HG02973 (cell line): ENCODE results near the gene INSRR.

ENCODE experiments used
- ATAC-seq: cut with Tn5 transposase; IDR thresholded peaks from one replicate; pipeline ENCODE4 v1.9.1; 2021; ENCODE audit warnings: moderate library complexity; ENCODE audit not compliant: unreplicated experiment

The INSRR gene

DNA sequence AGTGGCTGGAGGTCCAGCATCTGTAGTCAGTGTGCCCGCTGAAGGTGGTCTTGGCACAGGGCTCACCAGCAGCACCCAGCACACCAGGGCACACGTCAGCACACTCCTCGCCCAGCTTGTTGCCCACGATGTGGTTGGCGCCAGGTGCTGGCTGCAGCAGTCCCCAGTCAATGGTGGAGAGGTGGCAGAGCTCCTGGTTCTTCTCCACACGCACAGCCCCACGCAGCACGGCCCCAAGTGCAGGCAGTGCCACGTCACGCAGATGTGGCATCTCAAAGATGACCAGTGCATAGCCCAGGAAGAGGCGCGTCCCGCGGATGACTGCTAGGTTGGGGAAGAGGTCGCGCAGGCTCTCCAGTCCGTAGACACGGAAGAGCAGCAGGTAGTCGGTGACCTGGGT, 5.2 kb downstream of the INSRR start:
- no peak for ATAC-seq

- no peak for ATAC-seq
Measured at GRCh38 chr1:156852418-156852874, 6.5 kb downstream of the INSRR start.

GRCh38 chr1:156851779-156852417, 7.0 kb downstream of the INSRR start:
- ATAC-seq, result no peak

GRCh38 chr1:156849151-156849496, 9.8 kb downstream of the INSRR start:
- no peak for ATAC-seq

- ATAC-seq, result no peak
Measured at GRCh38 chr1:156848461-156849150, 10.3 kb downstream of the INSRR start.

DNA sequence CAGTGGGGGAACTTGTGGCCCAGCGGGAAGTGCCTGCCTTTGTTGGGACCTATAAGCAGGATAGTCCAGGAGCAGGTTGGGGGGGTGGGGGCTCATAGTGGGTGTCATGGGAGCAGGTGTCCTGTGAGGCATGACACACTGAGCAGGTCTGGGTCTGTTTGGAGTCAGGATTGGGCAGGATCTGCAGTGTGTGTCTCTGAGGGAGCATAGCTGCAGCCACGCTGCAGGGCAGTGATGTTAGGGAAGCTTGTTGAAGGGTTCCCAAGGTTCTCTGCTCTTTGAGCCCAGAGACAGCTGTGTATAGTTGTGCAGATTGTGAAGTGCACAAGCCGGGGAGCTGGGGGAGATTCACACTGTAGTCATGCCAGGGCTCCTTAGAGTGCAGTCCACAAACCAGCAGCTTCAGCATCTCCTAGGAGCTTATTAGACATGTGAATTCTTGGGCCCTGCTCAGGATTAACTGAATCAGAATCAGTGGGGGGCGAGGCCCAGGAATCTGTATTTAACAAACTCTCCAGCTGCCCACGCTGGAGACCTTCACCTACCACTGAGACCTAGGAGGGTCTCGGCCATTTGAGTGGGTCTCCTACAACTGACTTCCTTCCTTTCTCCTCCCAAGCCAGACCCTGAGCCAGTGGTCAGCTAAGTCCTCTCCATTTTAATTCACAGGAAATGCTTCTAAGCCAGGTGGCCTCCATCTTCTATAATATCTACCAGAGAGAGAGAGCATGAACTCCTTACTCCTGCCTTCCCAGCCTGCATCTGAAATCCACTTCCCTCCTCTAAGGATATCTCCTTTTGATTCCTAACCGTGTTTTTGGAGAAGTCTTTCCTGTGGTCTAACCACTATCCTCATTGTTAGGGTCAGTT, 11.1 kb downstream of the INSRR start:
- ATAC-seq, result no peak

- no peak for ATAC-seq
Measured at GRCh38 chr1:156846643-156847042, 12.3 kb downstream of the INSRR start.

- no peak for ATAC-seq
Measured at GRCh38 chr1:156845953-156846545, 12.9 kb downstream of the INSRR start.

GRCh38 chr1:156845055-156845952, 13.6 kb downstream of the INSRR start:
- no peak for ATAC-seq

- ATAC-seq, result no peak
Measured at GRCh38 chr1:156844638-156845037, 14.3 kb downstream of the INSRR start.

GRCh38 chr1:156844102-156844501, 14.8 kb downstream of the INSRR start:
- no peak for ATAC-seq

DNA sequence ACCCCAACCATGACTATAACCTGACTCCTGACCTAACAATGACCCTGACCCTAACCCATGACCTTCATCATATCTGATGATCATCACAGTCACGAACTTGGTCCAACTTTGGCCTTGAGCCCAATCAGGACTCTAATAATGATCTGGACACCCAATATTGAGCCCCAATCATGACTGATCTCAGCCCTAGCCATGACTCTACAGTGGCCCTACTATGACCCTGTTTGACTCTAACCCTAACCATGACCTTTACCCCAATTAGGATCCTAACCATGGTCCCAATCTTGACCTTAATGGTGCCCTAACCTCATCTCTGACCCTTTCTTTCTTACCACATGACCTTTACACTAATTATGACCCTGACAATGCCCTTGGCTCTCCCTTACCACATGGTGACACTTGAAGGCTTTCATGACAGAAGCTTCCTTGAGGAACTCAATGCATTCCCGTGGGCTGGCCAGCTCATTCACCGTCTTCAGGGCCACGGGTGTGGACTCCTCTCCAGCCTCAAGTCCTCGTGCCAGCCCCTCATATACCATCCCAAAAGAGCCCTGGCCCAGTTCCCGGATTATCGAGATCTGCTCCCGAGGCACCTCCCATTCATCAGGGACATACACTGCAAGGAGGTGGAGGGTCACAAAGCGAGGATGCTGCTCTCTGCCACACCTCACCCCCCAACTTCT, 16.2 kb downstream of the INSRR start:
- ATAC-seq, result no peak

- ATAC-seq, result no peak
Measured at GRCh38 chr1:156841295-156841855, 17.5 kb downstream of the INSRR start.

DNA sequence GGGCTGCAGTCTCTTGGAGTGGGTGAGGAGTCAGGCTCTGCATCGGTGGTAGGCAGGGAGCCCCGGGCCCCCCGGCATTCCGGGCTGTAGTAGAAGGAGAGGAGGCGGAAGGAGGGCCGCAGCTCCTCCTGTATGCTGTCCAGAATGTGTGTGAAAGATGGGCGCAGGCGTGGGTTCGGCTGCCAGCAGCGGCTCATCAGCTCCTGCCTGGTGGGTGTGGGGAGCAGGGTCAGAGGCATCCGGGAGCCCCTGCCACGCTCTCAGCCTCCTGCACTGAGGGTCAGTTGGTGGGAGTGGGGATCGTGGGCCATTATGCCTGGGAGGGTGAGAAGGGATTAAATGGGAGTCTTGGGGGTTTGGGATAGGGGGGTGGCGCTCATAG, 18.0 kb downstream of the INSRR start:
- no peak for ATAC-seq

- no peak for ATAC-seq
Measured at GRCh38 chr1:156840186-156840897, 18.6 kb downstream of the INSRR start.

DNA sequence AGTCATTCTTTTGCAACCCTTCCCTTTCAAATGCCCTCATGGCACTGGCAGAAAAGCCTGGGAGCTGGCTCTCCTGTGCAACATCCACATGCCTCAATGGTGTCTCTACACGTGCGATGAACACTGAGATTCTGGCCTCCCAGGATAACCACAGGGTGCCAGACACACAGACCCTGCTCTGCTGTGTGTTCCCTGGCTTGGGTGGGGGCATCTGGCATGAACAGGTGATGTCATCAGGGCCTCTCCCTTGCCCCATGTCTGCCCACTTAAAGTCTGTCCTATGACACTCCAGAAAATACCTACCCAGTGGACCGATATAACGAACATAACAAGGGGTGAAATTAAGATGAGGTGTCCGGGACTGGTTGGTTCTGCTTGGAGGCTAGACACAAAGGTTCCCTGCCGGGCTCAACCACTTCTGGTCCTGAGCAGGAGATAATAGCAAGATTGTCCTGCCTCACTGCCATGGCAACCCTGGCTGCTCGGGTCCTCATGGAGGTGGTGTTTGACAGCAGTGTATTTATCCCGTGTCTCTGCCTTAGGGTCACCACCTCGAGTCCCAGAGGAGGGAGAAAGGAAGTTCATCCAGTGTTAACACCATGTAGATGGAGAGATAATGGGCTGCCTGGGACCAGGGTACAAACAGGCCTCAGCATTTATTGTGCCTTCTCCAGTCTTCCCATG, 19.3 kb downstream of the INSRR start:
- ATAC-seq, result no peak

GRCh38 chr1:156838972-156839371, 19.9 kb downstream of the INSRR start:
- no peak for ATAC-seq

- ATAC-seq, result no peak
Measured at GRCh38 chr1:156836892-156837291, 22.0 kb downstream of the INSRR start.
